KOPT-K1 (cell line): Measurements from ENCODE around the gene SLC38A10.
"Not testable (repeated sequence)": the region's sequence is repeated elsewhere in the genome, so short reads cannot be mapped to it uniquely, and the experiment has no call there.

Experiments used
- H3K27ac ChIP-seq: fragments of 200-600 bp; sonication (generic); 2 replicates; pipeline ENCODE4 v1.5.1; 2016; ENCODE audit warnings: antibody characterized with exemption, mild to moderate bottlenecking, low read depth, low read length; ENCODE audit not compliant: poor library complexity, severe bottlenecking
- H3K36me3 ChIP-seq: fragments of 200-600 bp; sonication (generic); 2 replicates; pipeline ENCODE4 v1.5.1; 2017; ENCODE audit warnings: antibody characterized with exemption, mild to moderate bottlenecking, low read length, moderate library complexity; ENCODE audit not compliant: insufficient read depth
- H3K9me3 ChIP-seq: fragments of 200-600 bp; sonication (generic); 2 replicates; pipeline ENCODE4 v1.5.1; 2017; ENCODE audit warnings: antibody characterized with exemption, low read length, mild to moderate bottlenecking; ENCODE audit not compliant: insufficient read depth, poor library complexity, severe bottlenecking

SLC38A10 gene

GRCh38 chr17:81234506-81234855 is 60.6 kb downstream of the SLC38A10 start:
- H3K36me3 ChIP-seq, result peaks cover 52% of the 10 kb centered on the region

GRCh38 chr17:81233811-81234505 is 61.1 kb downstream of the SLC38A10 start:
- no peak overlapping the region for H3K27ac ChIP-seq
- no peaks in the 10 kb centered on the region for H3K9me3 ChIP-seq
- H3K36me3 ChIP-seq, result peaks cover 54% of the 10 kb centered on the region

More at GRCh38 chr17:81234506-81234855, 60.6 kb downstream of the SLC38A10 start:
- Histone ChIP-seq H3K27ac (no peak overlapping the region), H3K9me3 (no peaks in the 10 kb centered on the region)

GRCh38 chr17:81233316-81233715 is 61.8 kb downstream of the SLC38A10 start:
- peaks cover 61% of the 10 kb centered on the region for H3K36me3 ChIP-seq
- no peaks in the 10 kb centered on the region for H3K9me3 ChIP-seq
- H3K27ac ChIP-seq, result no peak overlapping the region

GRCh38 chr17:81232616-81233241 is 62.4 kb downstream of the SLC38A10 start:
- peaks cover 64% of the 10 kb centered on the region for H3K36me3 ChIP-seq
- no peak overlapping the region for H3K27ac ChIP-seq
- no peaks in the 10 kb centered on the region for H3K9me3 ChIP-seq

- no peaks in the 10 kb centered on the region for H3K9me3 ChIP-seq
- peaks cover 64% of the 10 kb centered on the region for H3K36me3 ChIP-seq
- H3K27ac ChIP-seq, result no peak overlapping the region
Observed at GRCh38 chr17:81231766-81232581, 63.1 kb downstream of the SLC38A10 start.

- no peak overlapping the region for H3K27ac ChIP-seq
- H3K36me3 ChIP-seq, result peaks cover 59% of the 10 kb centered on the region
- no peaks in the 10 kb centered on the region for H3K9me3 ChIP-seq
Observed at GRCh38 chr17:81231121-81231645, 63.9 kb downstream of the SLC38A10 start.

GRCh38 chr17:81230043-81230820 is 64.9 kb downstream of the SLC38A10 start:
- Histone ChIP-seq H3K36me3 (peaks cover 55% of the 10 kb centered on the region), H3K27ac (no peak overlapping the region), H3K9me3 (no peaks in the 10 kb centered on the region)

- H3K9me3 ChIP-seq, result no peaks in the 10 kb centered on the region
- no peak overlapping the region for H3K27ac ChIP-seq
- peaks cover 55% of the 10 kb centered on the region for H3K36me3 ChIP-seq
Observed at GRCh38 chr17:81229666-81229920, 65.5 kb downstream of the SLC38A10 start.

- Histone ChIP-seq H3K36me3 (peaks cover 55% of the 10 kb centered on the region), H3K9me3 (no peaks in the 10 kb centered on the region)
Observed at GRCh38 chr17:81228834-81229665, 66.1 kb downstream of the SLC38A10 start.

GRCh38 chr17:81228420-81228819 is 66.7 kb downstream of the SLC38A10 start:
- Histone ChIP-seq H3K36me3 (peaks cover 51% of the 10 kb centered on the region), H3K9me3 (no peaks in the 10 kb centered on the region), H3K27ac (no peak overlapping the region)

More at GRCh38 chr17:81228834-81229665, 66.1 kb downstream of the SLC38A10 start:
- H3K27ac ChIP-seq, result no peak overlapping the region

GRCh38 chr17:81227630-81228029 is 67.5 kb downstream of the SLC38A10 start:
- not testable (repeated sequence) for H3K9me3 ChIP-seq, H3K27ac ChIP-seq
- peaks cover 44% of the 10 kb centered on the region for H3K36me3 ChIP-seq

- peaks cover 21% of the 10 kb centered on the region; the same call in 1 of the 2 replicates for H3K36me3 ChIP-seq
- H3K27ac ChIP-seq, result no peak overlapping the region
- no peaks in the 10 kb centered on the region for H3K9me3 ChIP-seq
Observed at GRCh38 chr17:81223762-81224130, 71.4 kb downstream of the SLC38A10 start.

- H3K36me3 ChIP-seq, result peaks cover 21% of the 10 kb centered on the region
- peak within 1 kb of the TSS; percentile 47 for H3K27ac ChIP-seq
- no peaks in the 10 kb centered on the region for H3K9me3 ChIP-seq
Observed at GRCh38 chr17:81222906-81223761, 72.0 kb downstream of the SLC38A10 start, which contains the start of gene CEP131. Gene CEP131 (minus strand): TSS chr17:81222965. CDS start chr17:81220056, 2,909 bp downstream.
